IPS-20b (cell line): ENCODE data around the gene CANX.
A peak's percentile ranks its signal among the peaks of the same experiment; 100 is the strongest.
"Not testable (repeated sequence)": the region's sequence is repeated elsewhere in the genome, so short reads cannot be mapped to it uniquely, and the experiment has no call there.

ENCODE experiments used
- H3K27ac ChIP-seq: one replicate; pipeline ENCODE4 v1.5.1; 2013; ENCODE audit warnings: low read length
- H3K27me3 ChIP-seq: 2 replicates; pipeline ENCODE4 v1.6.1; 2013; ENCODE audit warnings: mild to moderate bottlenecking, low read length, inconsistent platforms; ENCODE audit not compliant: insufficient read depth
- H3K36me3 ChIP-seq: 2 replicates; pipeline ENCODE4 v1.6.1; 2013; ENCODE audit warnings: low read depth, mild to moderate bottlenecking, inconsistent platforms, low read length, moderate library complexity; ENCODE audit not compliant: insufficient read depth
- H3K4me1 ChIP-seq: 2 replicates; pipeline ENCODE4 v1.6.1; 2013; ENCODE audit warnings: mild to moderate bottlenecking, control low read depth, inconsistent platforms, low read length, moderate library complexity; ENCODE audit not compliant: insufficient read depth
- H3K4me3 ChIP-seq: 2 replicates; pipeline ENCODE4 v1.5.1; 2013; ENCODE audit warnings: mild to moderate bottlenecking, low read length, inconsistent platforms
- H3K9ac ChIP-seq: 2 replicates; pipeline ENCODE4 v1.6.1; 2013; ENCODE audit warnings: low read depth, mild to moderate bottlenecking, inconsistent platforms, low read length, moderate library complexity
- H3K9me3 ChIP-seq: 2 replicates; pipeline ENCODE4 v1.6.1; 2013; ENCODE audit warnings: mild to moderate bottlenecking, low read depth, low read length, inconsistent platforms; ENCODE audit not compliant: insufficient read depth

The CANX gene

DNA sequence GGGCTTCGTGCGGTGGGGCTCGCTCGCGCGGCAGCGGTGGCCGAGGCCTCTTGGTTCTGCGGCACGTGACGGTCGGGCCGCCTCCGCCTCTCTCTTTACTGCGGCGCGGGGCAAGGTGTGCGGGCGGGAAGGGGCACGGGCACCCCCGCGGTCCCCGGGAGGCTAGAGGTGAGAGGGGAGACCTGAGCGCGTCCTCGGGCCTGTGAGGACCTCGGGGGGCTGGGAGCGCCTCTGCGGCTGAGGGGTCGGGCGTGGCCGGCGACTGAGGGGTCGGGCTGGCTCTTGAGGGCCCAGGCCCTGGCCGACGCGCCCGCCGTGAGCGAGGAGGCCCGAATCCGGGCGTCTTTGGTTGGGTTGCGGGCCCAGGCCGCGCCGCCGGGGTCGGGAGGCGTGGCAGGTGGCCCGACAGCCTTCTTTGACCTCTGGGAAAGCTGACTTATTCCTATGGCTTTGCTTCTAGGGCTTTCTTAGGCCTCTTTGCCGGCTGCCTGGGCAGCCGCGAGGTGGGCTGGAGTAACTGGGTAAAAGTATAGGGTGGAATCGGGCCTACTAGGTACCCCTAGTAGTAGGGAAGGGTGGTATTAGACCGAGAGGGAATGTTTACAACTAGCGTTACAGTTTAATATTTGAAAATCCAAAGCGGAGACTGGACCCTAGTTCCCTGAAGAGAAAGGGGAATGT, at the start of gene CANX:
CANX (plus strand) TSS at position 33 of the 681 bp plus-strand sequence. CDS start 6,715 bp downstream, outside the sequence.
- H3K4me1 ChIP-seq = peaks cover 9% of the 10 kb centered on the region; the same call in 1 of the 2 replicates
- peak within 1 kb of the TSS; percentile 97 for H3K9ac ChIP-seq
- peak within 1 kb of the TSS; percentile 96 for H3K27ac ChIP-seq

GRCh38 chr5:179649166-179649703, 49.5 kb upstream of the CANX start:
- H3K36me3 ChIP-seq, H3K9ac ChIP-seq, H3K9me3 ChIP-seq, H3K4me3 ChIP-seq, H3K27ac ChIP-seq, H3K4me1 ChIP-seq, H3K27me3 ChIP-seq: not testable (repeated sequence)

More for the DNA sequence above, at the start of gene CANX:
- peak within 1 kb of the TSS; percentile 93 for H3K4me3 ChIP-seq
- H3K9me3 ChIP-seq = no peaks in the 10 kb centered on the region
- no peaks in the 10 kb centered on the region for H3K27me3 ChIP-seq
- peaks cover 29% of the 10 kb centered on the region for H3K36me3 ChIP-seq

DNA sequence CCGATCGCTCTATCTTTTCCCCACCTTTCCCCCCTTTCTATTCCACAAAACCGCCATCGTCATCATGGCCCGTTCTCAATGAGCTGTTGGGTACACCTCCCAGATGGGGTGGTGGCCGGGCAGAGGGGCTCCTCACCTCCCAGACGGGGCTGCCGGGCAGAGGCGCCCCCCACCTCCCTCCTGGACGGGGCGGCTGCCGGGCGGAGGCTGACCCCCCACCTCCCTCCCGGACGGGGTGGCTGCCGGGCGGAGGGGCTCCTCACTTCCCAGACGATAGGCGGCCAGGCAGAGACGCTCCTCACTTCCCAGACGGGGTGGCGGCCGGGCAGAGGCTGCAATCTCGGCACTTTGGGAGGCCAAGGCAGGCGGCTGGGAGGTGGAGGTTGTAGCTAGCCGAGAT, 48.5 kb upstream of the CANX start:
- H3K9me3 ChIP-seq, H3K4me3 ChIP-seq, H3K36me3 ChIP-seq, H3K9ac ChIP-seq, H3K4me1 ChIP-seq, H3K27me3 ChIP-seq, H3K27ac ChIP-seq: not testable (repeated sequence)

DNA sequence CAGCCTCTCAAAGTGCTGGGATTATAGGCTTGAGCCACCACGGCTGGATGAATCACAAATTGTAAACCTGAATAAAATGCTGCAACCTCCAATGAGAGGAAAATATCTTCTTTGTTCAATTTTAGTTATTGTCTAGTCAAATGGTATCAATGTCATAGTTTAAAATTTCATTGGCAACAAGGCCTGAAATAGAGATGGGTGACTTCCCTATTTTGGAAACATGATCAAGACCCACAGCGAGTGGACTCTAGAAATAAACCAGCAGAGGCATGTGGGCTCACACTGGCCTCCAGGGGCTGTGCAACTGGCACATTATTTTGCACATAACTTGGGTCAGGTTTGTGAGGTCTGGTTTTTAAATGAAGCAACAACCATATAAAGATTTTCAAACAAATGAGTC, 45.6 kb upstream of the CANX start:
- H3K4me1 ChIP-seq, H3K27me3 ChIP-seq: not testable (repeated sequence)

GRCh38 chr5:179657302-179658178, 41.2 kb upstream of the CANX start:
- H3K27me3 ChIP-seq, H3K27ac ChIP-seq, H3K9ac ChIP-seq, H3K4me3 ChIP-seq, H3K9me3 ChIP-seq, H3K36me3 ChIP-seq, H3K4me1 ChIP-seq: not testable (repeated sequence)

More for the DNA sequence above, 45.6 kb upstream of the CANX start:
- H3K9me3 ChIP-seq, H3K4me3 ChIP-seq, H3K36me3 ChIP-seq, H3K27ac ChIP-seq, H3K9ac ChIP-seq: not testable (repeated sequence)

GRCh38 chr5:179658179-179658856, 40.4 kb upstream of the CANX start:
- H3K27ac ChIP-seq, H3K4me1 ChIP-seq, H3K27me3 ChIP-seq, H3K36me3 ChIP-seq, H3K9me3 ChIP-seq: not testable (repeated sequence)
- Histone ChIP-seq H3K4me3 (peak overlapping the region; percentile 63), H3K9ac (peak overlapping the region; percentile 40; the same call in 1 of the 2 replicates)

DNA sequence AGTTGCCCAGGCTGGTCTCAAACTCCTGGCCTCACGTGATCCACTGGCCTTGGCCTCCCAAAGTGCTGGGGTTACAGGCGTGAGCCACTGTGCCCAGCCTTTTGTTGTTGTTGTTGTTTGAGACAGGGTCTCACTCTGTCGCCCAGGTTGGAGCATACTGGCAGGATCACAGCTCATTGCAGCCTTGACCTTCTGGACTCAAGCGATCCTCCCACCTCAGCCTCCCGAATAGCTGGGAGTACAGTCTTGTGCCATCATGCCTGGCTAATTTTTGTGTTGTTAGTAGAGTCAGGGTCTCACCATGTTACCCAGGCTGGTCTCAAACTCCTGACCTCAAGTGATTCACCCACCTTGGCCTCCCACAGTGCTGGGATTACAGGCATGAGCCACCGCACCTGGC, 37.1 kb upstream of the CANX start:
- not testable (repeated sequence) for H3K36me3 ChIP-seq

GRCh38 chr5:179668391-179668790, 30.4 kb upstream of the CANX start:
- Histone ChIP-seq H3K27ac (no peak overlapping the region), H3K36me3 (peaks cover 5% of the 10 kb centered on the region; the same call in 1 of the 2 replicates), H3K27me3 (no peaks in the 10 kb centered on the region), H3K9me3 (no peaks in the 10 kb centered on the region), H3K4me3 (no peak overlapping the region), H3K9ac (no peak overlapping the region), H3K4me1 (no peaks in the 10 kb centered on the region)

More for the DNA sequence above, 37.1 kb upstream of the CANX start:
- H3K27me3 ChIP-seq, H3K9me3 ChIP-seq, H3K27ac ChIP-seq, H3K9ac ChIP-seq, H3K4me3 ChIP-seq, H3K4me1 ChIP-seq: not testable (repeated sequence)

DNA sequence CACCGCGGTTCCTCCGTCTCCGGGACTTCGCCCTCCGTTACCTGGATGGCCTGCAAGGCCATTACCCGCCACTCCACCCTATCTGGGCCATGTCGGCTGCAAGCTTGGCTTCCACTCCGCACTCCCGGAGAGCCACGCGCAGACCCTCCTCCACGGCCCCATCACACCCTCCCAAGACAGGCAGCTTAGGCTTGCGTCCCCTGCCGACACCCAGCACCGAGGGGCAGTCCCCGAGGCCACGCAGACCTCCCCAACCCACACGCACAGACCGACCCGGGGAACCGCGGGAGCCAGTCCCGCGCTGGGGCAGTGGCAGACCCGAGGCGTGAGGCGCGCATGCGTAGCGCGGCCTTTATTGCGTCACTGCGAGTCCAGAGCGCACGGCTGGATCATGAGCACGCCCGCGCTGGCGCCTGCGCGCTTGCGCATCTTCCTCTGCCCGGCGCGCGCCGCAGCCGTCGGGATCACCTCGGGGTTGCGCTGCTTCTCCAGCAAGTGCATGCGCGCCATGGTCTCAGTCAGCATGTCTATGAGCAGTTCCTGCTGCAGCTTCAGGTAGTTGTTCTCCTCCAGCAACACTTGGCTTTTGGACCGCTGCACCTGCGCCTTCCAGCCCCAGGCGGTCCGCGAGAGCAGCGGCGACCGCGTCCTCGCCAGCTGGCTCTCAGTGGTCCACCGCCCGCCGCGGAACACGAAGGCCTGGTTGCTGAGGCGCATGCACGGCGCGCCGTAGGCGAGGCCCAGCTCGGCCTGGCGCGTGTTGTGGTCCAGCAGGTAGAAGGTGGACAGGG, 20.3 kb upstream of the CANX start:
- H3K9ac ChIP-seq = peak overlapping the region; percentile 97
- H3K4me1 ChIP-seq = no peaks in the 10 kb centered on the region; the same call in 1 of the 2 replicates
- H3K36me3 ChIP-seq = peaks cover 7% of the 10 kb centered on the region; the same call in 1 of the 2 replicates
- no peaks in the 10 kb centered on the region for H3K9me3 ChIP-seq
- H3K4me3 ChIP-seq = peak overlapping the region; percentile 93
- peak overlapping the region; percentile 88 for H3K27ac ChIP-seq
- H3K27me3 ChIP-seq = no peaks in the 10 kb centered on the region

- Histone ChIP-seq H3K36me3 (peaks cover 7% of the 10 kb centered on the region; the same call in 1 of the 2 replicates), H3K27me3 (no peaks in the 10 kb centered on the region), H3K4me1 (no peaks in the 10 kb centered on the region; the same call in 1 of the 2 replicates), H3K27ac (peak overlapping the region; percentile 35), H3K9ac (peak overlapping the region; percentile 97; the same call in 1 of the 2 replicates), H3K9me3 (no peaks in the 10 kb centered on the region), H3K4me3 (peak overlapping the region; percentile 93)
Measured at GRCh38 chr5:179679014-179679674, 19.6 kb upstream of the CANX start.
